DOHH2 (cell line): Measurements from ENCODE around the gene SRMS.
"Not testable (repeated sequence)": the region's sequence is repeated elsewhere in the genome, so short reads cannot be mapped to it uniquely, and the experiment has no call there.

Source experiments
- EZH2phosphoT487 ChIP-seq: fragments of 200-600 bp; sonication (generic); IDR thresholded peaks from 2 replicates; pipeline ENCODE4 v1.6.1; 2017; ENCODE audit warnings: borderline replicate concordance, mild to moderate bottlenecking, antibody characterized with exemption, low read length, moderate library complexity, mixed read lengths
- TF ChIP-seq, protein P1 (sequence below): fragments of 200-600 bp; sonication (generic); IDR thresholded peaks from one replicate; pipeline ENCODE4 v1.5.1; 2014; ENCODE audit warnings: antibody characterized with exemption, mild to moderate bottlenecking, low read depth, low read length; ENCODE audit not compliant: poor library complexity, severe bottlenecking

DNA sequence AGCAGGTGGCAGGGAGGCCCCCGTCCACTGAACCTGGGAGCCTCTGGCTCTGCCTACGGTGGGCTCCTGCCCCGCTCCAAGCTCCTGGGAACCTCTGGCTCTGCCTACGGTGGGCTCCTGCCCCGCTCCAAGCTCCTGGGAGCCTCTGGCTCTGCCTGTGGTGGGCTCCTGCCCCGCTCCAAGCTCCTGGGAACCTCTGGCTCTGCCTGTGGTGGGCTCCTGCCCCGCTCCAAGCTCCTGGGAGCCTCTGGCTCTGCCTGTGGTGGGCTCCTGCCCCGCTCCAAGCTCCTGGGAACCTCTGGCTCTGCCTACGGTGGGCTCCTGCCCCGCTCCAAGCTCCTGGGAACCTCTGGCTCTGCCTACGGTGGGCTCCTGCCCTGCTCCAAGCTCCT, 23.5 kb upstream of the SRMS start:
- TF ChIP-seq, protein P1, sequence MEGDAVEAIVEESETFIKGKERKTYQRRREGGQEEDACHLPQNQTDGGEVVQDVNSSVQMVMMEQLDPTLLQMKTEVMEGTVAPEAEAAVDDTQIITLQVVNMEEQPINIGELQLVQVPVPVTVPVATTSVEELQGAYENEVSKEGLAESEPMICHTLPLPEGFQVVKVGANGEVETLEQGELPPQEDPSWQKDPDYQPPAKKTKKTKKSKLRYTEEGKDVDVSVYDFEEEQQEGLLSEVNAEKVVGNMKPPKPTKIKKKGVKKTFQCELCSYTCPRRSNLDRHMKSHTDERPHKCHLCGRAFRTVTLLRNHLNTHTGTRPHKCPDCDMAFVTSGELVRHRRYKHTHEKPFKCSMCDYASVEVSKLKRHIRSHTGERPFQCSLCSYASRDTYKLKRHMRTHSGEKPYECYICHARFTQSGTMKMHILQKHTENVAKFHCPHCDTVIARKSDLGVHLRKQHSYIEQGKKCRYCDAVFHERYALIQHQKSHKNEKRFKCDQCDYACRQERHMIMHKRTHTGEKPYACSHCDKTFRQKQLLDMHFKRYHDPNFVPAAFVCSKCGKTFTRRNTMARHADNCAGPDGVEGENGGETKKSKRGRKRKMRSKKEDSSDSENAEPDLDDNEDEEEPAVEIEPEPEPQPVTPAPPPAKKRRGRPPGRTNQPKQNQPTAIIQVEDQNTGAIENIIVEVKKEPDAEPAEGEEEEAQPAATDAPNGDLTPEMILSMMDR: not testable (repeated sequence)
- not testable (repeated sequence) for TF ChIP-seq EZH2phosphoT487
